Esophagus squamous epithelium (tissue), 5 donors: ENCODE data around the gene TNFAIP8L1. TPM values are rescaled to one million over a fixed set of nuclear protein-coding genes. Genes with fewer than 3 reads are reported as not detected.
"Not testable (repeated sequence)": the region's sequence is repeated elsewhere in the genome, so short reads cannot be mapped to it uniquely, and the experiment has no call there.

ENCODE experiments used
- DNase-seq: peaks from one replicate; lab custom pipeline; 2025; lab: John Stamatoyannopoulos, UW
- H3K27ac ChIP-seq, 4 donors: fragments of 200-600 bp; sonication (generic); one replicate each; pipeline ENCODE4 v1.5.1; 2016 to 2019; ENCODE audit warnings: mild to moderate bottlenecking in 1 of 4
- H3K27me3 ChIP-seq, 4 donors: fragments of 200-600 bp; sonication (generic); 1 replicate in 3 of 4; 2 replicates in 1 of 4; pipeline versions ENCODE4 v1.5.1 to v1.6.0; 2017 to 2021; ENCODE audit warnings: antibody characterized with exemption in 1 of 4
- H3K36me3 ChIP-seq, 3 donors: fragments of 200-600 bp; sonication (generic); one replicate each; pipeline ENCODE4 v1.5.1; 2016 to 2019
- H3K4me1 ChIP-seq, 3 donors: fragments of 200-600 bp; sonication (generic); one replicate each; pipeline ENCODE4 v1.5.1; 2017 to 2019
- H3K4me3 ChIP-seq, 4 donors: fragments of 200-600 bp; sonication (generic); 1 replicate in 3 of 4; 2 replicates in 1 of 4; pipeline ENCODE4 v1.5.1; 2016 to 2019; ENCODE audit warnings: mild to moderate bottlenecking in 2 of 4, moderate library complexity in 1 of 4
- H3K9me3 ChIP-seq, 3 donors: fragments of 200-600 bp; sonication (generic); one replicate each; pipeline ENCODE4 v1.5.1; 2016 to 2019
- POLR2A ChIP-seq, 4 donors: fragments of 450-650 bp; IDR thresholded peaks; one replicate each; pipeline ENCODE4 v1.6.1; 2017; ENCODE audit warnings: antibody characterized with exemption in 4 of 4, mild to moderate bottlenecking in 4 of 4, moderate library complexity in 3 of 4
- WGBS, 2 donors: methylation state at CpG; one replicate each; pipeline ENCODE4 v1.1.5; 2018; 5-methylcytosine and 5-hydroxymethylcytosine counted together
- intact Hi-C: fragments of 100-400 bp; cut with DNase I; formaldehyde crosslinking; loops from one replicate; pipeline ENCODE4 v1.15.0; 2022
- total RNA-seq, 4 donors: library from RNA; depleted of rRNA; stranded (reverse); fragments of >200 nt; gene quantifications; one replicate each; pipeline ENCODE4 v1.1.0, GENCODE V29; 2016
- TF ChIP-seq, protein P1 (sequence below), 6 experiments: fragments of 450-650 bp in 4 of 6; fragments of 200-600 bp in 2 of 6; sonication (generic) in 2 of 6; IDR thresholded peaks; one replicate each; pipeline ENCODE4 v1.5.1; 2016 to 2019; ENCODE audit warnings: antibody characterized with exemption in 6 of 6, mild to moderate bottlenecking in 4 of 6, moderate library complexity in 4 of 6
- donor health status: DM: yes; HTN: yes; CAD: no.

Gene TNFAIP8L1
- total RNA-seq, 4 donors from 2014 or later = 3.6 to 6.2 (median 4.4) TPM

- Histone ChIP-seq H3K27ac (no peak overlapping the region), H3K9me3 (no peaks in the 10 kb centered on the region), H3K4me1 (peaks cover 0 to 23% (median 11%) of the 10 kb centered on the region in 3 donors), H3K36me3 (peaks cover 8 to 56% (median 15%) of the 10 kb centered on the region in 3 donors), H3K27me3 (no peaks in the 10 kb centered on the region), H3K4me3 (no peak overlapping the region)
- intact Hi-C loops = no loop called here
- TF ChIP-seq, protein P1, sequence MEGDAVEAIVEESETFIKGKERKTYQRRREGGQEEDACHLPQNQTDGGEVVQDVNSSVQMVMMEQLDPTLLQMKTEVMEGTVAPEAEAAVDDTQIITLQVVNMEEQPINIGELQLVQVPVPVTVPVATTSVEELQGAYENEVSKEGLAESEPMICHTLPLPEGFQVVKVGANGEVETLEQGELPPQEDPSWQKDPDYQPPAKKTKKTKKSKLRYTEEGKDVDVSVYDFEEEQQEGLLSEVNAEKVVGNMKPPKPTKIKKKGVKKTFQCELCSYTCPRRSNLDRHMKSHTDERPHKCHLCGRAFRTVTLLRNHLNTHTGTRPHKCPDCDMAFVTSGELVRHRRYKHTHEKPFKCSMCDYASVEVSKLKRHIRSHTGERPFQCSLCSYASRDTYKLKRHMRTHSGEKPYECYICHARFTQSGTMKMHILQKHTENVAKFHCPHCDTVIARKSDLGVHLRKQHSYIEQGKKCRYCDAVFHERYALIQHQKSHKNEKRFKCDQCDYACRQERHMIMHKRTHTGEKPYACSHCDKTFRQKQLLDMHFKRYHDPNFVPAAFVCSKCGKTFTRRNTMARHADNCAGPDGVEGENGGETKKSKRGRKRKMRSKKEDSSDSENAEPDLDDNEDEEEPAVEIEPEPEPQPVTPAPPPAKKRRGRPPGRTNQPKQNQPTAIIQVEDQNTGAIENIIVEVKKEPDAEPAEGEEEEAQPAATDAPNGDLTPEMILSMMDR (IDR thresholded peaks at IDR 0.05) = no peak
- no peak for TF ChIP-seq POLR2A (IDR thresholded peaks at IDR 0.05)
- WGBS, 2 donors = 82 to 89% methylated on average over 9 to 10 of the region's 16 CpGs
- no peak for DNase-seq
Measured at GRCh38 chr19:4675346-4675745, 36.0 kb downstream of the TNFAIP8L1 start.

DNA sequence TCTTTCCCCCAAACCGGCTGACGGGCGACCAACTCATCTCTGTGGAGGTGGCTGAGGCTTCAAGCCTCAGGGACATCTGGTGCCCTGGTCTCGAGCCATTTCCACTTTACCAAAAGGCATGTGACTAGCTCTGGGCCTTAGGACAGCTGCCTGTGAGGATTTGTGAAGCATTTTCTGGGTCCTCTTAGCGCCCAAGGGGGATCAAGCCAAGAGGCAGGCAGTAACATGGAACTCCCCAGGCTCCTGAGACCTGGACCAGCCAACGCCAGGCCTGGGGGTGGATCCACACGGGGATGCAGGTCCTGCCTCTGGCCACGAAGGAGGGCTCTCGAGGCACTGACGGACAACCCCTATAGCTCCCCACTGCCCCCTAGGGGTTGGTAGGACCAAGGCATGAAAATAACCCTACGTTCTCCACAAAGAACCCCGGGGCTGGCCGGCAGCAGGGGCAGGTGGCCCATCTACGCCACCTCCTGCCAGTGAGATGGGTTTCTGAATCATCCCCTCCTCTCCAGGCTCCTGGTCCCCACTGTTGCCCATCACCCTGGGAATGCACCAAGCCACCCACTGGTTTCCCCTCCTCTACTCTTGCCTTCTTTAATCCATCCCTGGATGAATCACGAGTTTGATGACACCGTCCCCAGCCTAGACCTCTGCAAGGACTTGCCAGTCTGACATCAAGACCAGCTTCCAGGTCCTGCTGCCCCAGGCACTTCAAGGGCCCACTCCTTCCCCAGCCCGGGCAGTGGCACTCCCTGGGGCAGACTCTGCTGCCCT is 37.8 kb downstream of the TNFAIP8L1 start:
- intact Hi-C loops = no loop called here
- no peak for TF ChIP-seq POLR2A (IDR thresholded peaks at IDR 0.05)
- TF ChIP-seq, protein P1 (IDR thresholded peaks at IDR 0.05) = peak in 5 of 6 experiments; percentile 15 to 56 (median 36)
- Histone ChIP-seq H3K4me1 (peaks cover 0 to 10% (median 0%) of the 10 kb centered on the region in 3 donors), H3K9me3 (no peaks in the 10 kb centered on the region), H3K27ac (peak overlapping the region in 1 of 4 donors; percentile 16), H3K4me3 (no peak overlapping the region), H3K36me3 (peaks cover 9 to 74% (median 18%) of the 10 kb centered on the region in 3 donors), H3K27me3 (no peaks in the 10 kb centered on the region)
- WGBS, 2 donors = 53 to 76% methylated on average over 5 to 10 of the region's 17 CpGs
- DNase-seq = no peak

- no peaks in the 10 kb centered on the region for H3K9me3 ChIP-seq
- DNase-seq = no peak
- peaks cover 23 to 94% (median 29%) of the 10 kb centered on the region in 3 donors for H3K36me3 ChIP-seq
- WGBS, 2 donors = 91% methylated on average over 11 of the region's 34 CpGs
- H3K27me3 ChIP-seq = no peaks in the 10 kb centered on the region
- H3K4me3 ChIP-seq = no peak overlapping the region
- intact Hi-C loops = no loop called here
- H3K27ac ChIP-seq = peak overlapping the region in 1 of 4 donors; percentile 9
- TF ChIP-seq POLR2A (IDR thresholded peaks at IDR 0.05) = no peak
- TF ChIP-seq, protein P1 (IDR thresholded peaks at IDR 0.05) = no peak
- H3K4me1 ChIP-seq = peaks cover 0 to 10% (median 0%) of the 10 kb centered on the region in 3 donors
Measured at GRCh38 chr19:4678881-4679790, 39.8 kb downstream of the TNFAIP8L1 start.

DNA sequence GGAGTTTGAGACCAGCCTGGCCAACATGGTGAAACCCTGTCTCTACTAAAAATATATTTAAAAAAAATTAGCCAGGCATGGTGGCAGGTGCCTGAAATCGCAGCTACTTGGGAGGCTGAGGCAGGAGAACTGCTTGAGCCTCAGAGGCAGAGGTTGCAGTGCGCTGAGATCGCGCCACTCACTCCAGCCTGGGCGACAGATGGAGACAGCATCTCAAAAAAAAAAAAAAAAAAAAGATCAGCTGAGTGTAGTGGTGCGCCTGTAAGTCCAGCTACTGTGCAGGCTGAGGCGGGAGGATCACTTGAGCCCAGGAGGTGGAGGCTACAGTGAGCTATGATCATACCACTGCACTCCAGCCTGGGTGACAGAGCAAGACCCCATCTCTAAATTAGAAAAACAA is 40.7 kb downstream of the TNFAIP8L1 start:
- H3K27me3 ChIP-seq, H3K4me3 ChIP-seq, DNase-seq, H3K27ac ChIP-seq, H3K9me3 ChIP-seq, intact Hi-C loops: not testable (repeated sequence)
- 95 to 99% methylated on average over 7 of the region's 7 CpGs for WGBS, 2 donors
- peaks cover 0 to 10% (median 0%) of the 10 kb centered on the region in 3 donors for H3K4me1 ChIP-seq
- peaks cover 30 to 98% (median 36%) of the 10 kb centered on the region in 3 donors for H3K36me3 ChIP-seq

DNA sequence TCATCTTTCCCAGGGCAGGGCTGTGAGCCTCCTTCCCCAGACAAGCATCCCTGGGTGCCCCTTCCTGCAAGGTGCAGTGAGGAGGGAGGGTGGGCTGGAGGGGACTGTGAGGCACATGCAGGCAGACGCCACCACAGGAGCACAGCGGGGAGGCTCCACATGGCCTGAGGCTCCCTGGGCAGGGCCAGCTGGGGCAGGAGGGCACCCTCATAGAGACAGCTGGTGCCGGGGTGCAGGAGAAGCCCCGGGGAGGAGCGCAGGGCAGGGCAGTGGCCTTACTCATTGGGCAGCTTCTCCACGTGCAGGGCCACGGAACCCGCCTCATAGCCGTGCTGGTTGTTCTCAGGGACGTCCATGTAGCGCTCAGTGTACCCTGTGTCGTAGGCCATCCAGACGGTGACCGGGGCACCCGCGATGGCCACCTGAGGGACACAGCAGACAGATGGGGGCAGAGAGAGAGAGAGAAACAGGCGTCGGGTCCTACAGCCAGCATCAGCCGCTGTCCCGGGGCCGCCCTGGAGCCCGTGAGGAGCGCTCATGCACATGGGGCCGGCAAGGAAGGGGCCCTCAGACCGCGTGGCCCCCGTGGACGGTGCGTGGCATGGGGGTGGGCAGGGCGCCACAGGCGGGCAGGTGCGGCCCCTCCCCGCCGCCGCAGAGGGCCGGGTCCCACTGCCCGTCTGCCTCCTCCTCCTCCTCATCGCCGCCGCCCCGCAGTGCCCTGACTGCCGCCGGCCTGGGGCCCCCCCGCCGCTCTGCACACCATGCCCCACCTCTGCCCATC is 43.3 kb downstream of the TNFAIP8L1 start:
- no peaks in the 10 kb centered on the region for H3K27me3 ChIP-seq
- H3K9me3 ChIP-seq = no peaks in the 10 kb centered on the region
- peaks cover 0 to under 1% (median 0%) of the 10 kb centered on the region in 3 donors for H3K4me1 ChIP-seq
- peaks cover 44 to 100% (median 47%) of the 10 kb centered on the region in 3 donors for H3K36me3 ChIP-seq
- no peak for DNase-seq
- no peak overlapping the region for H3K4me3 ChIP-seq
- TF ChIP-seq POLR2A (IDR thresholded peaks at IDR 0.05) = no peak
- TF ChIP-seq, protein P1 (IDR thresholded peaks at IDR 0.05) = no peak
- no peak overlapping the region for H3K27ac ChIP-seq
- intact Hi-C loops = no loop called here
- 92 to 95% methylated on average over 5 to 8 of the region's 45 CpGs for WGBS, 2 donors
